Measurements from ENCODE around the gene CST3.

CST3 gene

DNA sequence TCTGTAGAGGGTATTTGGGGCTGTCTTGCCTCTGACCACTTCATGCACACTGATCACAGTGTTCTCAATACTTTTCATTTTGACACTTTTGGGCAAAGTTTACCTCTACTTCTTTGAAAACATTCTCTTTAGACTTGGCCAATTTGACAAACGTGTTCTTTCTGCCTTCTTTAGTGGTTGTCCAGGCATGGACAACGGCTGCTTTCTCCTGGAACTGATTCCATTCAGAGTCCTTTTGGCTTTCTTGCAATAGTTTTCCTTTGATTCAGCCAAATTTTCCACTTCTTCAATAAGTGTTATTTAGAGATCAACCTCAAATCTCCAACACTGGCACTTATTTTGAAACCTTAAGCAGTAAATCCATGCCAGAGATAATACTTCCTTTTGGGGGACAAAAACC, 25.4 kb downstream of the CST3 start:
- TF ChIP-seq CTCF (IDR thresholded peaks at IDR 0.05; ENCODE audit: control insufficient read depth, insufficient read depth, low read depth, low read length, missing control alignments), result no peak
- DNase-seq (ENCODE audit: low read depth), result no peak
- no peak overlapping the region for H3K4me3 ChIP-seq (ENCODE audit: control insufficient read depth, low read depth, low read length)

GRCh38 chr20:23609486-23610109, 28.2 kb downstream of the CST3 start:
- no peak for TF ChIP-seq CTCF (IDR thresholded peaks at IDR 0.05; ENCODE audit: control insufficient read depth, insufficient read depth, low read depth, low read length, missing control alignments)
- DNase-seq (ENCODE audit: low read depth), result no peak
- no peak overlapping the region for H3K4me3 ChIP-seq (ENCODE audit: control insufficient read depth, low read depth, low read length)

GRCh38 chr20:23608251-23608846, 29.4 kb downstream of the CST3 start:
- no peak overlapping the region for H3K4me3 ChIP-seq (ENCODE audit: control insufficient read depth, low read depth, low read length)
- no peak for TF ChIP-seq CTCF (IDR thresholded peaks at IDR 0.05; ENCODE audit: control insufficient read depth, insufficient read depth, low read depth, low read length, missing control alignments)
- no peak for DNase-seq (ENCODE audit: low read depth)

DNA sequence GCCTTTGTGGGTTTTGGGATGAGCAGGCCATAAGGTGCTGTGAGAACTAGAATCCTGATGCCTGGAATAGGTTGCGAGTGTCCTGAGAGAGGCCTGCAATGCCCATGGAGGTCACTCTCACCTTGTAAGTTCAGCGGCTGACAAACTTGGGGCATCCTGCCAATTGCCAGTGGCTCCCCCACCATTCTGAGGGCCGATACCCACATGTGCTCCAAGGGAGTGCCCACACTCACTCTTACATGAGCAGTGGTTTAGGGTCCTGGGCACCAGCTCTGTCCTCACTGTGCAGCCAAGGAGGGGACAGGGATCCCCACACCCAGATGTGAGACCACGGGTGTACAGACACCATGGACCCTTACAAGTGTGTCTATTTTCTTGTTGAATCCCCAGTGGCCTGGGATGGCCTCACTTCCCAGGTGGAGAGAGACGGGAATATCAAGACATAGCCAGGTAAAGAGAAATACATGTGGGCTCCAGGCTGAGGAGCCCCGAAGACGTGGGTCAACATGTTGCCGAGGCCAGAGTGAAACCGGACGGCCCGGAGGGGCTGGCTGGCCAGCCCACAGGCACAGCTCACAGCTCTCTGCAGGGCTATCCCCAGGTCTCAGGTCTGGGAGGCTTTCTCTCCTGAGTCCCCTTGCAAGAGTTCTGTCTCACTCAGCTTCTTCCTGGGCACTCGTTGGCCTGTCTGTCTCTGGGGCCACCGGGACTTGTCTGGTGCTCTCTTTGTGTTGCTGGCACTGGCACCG, 30.1 kb downstream of the CST3 start:
- DNase-seq (ENCODE audit: low read depth), result no peak
- no peak overlapping the region for H3K4me3 ChIP-seq (ENCODE audit: control insufficient read depth, low read depth, low read length)
- TF ChIP-seq CTCF (IDR thresholded peaks at IDR 0.05; ENCODE audit: control insufficient read depth, insufficient read depth, low read depth, low read length, missing control alignments), result no peak

- DNase-seq (ENCODE audit: low read depth), result peak; percentile 25
- H3K4me3 ChIP-seq (ENCODE audit: control insufficient read depth, low read depth, low read length), result no peak overlapping the region
- TF ChIP-seq CTCF (IDR thresholded peaks at IDR 0.05; ENCODE audit: control insufficient read depth, insufficient read depth, low read depth, low read length, missing control alignments), result peak; percentile 90
Observed at GRCh38 chr20:23606652-23607049, 31.1 kb downstream of the CST3 start.

DNA sequence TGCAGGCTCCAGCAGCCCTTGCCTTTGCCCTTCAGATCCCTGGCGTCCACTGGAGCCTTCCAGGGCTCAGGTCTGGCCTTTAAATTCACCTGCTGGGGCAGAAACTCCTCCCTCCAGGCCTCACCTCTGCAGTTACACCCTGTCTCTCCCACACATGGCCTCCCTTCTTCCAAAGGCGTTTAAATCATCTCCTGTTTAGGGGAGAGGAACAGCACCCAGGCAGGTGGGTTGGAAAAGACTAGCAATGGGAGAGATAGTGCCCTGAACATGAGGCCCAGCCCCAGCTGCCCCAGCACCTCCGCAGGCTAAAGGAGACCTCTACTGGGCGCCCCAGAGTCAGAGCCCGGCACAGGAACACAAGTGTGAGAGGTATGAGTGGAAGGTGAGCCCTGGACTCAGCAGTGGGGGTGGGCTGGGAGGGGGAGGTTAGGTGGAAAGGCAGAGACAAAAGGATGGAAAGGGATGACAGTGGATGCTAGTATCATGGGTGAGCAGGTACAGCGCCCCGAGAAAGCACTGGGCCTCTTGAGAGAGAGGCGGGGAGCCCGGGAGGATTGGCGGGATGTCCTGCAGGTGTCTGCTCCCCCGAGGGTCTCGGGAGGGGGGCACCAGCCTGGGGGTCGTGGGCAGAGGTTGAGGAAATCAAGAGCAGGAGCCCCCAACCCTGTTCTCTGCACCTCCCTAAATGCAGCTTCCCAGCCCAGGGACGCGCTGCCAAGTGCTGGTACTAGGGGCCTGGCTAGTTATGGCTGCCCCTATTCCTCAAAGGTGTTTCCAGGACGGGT, 31.7 kb downstream of the CST3 start, which contains the start of gene CST9:
TSS of gene CST9 (minus strand) at position 51 of the 785 bp plus-strand sequence. CDS start 53 bp downstream, outside the sequence.
- DNase-seq (ENCODE audit: low read depth), result no peak
- no peak for TF ChIP-seq CTCF (IDR thresholded peaks at IDR 0.05; ENCODE audit: control insufficient read depth, insufficient read depth, low read depth, low read length, missing control alignments)
- no peak within 1 kb of the TSS for H3K4me3 ChIP-seq (ENCODE audit: control insufficient read depth, low read depth, low read length)
